ENCODE data around the gene GPC1. TPM values are rescaled to one million over a fixed set of nuclear protein-coding genes. Genes with fewer than 3 reads are reported as not detected.

The GPC1 gene
- total RNA-seq, 1 donor from 2014 or later = 123 TPM

DNA sequence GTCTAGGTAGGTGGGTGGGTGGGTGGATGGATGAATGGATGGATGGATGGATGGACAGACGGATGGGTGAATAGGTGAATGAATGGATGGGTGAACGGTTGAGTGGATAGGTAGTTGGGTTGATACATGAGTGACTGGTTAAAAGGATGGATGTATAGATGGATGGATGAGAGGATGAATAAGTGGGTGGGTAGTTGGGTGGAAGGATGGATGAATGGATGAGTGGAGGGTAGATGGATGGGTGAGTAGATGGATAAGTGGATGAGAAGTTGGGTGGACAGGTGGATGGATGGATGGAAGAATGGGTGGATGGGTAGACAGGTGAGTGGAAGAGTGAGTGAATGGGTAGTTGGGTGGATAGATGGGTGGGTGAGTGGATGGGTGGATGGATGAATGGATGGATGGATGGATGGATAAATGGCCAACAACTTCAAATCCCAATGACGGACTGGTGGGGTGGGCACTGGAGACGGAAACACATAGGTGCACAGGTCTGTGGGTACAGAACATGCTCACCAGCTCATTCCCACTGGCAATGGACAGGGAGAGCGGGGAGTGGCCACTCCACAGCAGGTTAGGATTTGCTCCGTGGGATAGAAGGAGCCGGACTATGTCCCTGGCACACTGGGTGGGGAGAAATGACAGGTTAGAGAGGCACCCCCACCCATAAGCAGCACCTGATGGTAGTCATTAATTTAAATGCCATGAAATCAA is 73.5 kb downstream of the GPC1 start:
- Histone ChIP-seq H3K4me3 (no peak overlapping the region), H3K36me3 (peaks cover 0 to 28% of the 10 kb centered on the region in 2 donors), H3K27me3 (no peaks in the 10 kb centered on the region), H3K9me3 (no peaks in the 10 kb centered on the region), H3K27ac (no peak overlapping the region), H3K4me1 (no peaks in the 10 kb centered on the region)
- TF ChIP-seq, protein P1, sequence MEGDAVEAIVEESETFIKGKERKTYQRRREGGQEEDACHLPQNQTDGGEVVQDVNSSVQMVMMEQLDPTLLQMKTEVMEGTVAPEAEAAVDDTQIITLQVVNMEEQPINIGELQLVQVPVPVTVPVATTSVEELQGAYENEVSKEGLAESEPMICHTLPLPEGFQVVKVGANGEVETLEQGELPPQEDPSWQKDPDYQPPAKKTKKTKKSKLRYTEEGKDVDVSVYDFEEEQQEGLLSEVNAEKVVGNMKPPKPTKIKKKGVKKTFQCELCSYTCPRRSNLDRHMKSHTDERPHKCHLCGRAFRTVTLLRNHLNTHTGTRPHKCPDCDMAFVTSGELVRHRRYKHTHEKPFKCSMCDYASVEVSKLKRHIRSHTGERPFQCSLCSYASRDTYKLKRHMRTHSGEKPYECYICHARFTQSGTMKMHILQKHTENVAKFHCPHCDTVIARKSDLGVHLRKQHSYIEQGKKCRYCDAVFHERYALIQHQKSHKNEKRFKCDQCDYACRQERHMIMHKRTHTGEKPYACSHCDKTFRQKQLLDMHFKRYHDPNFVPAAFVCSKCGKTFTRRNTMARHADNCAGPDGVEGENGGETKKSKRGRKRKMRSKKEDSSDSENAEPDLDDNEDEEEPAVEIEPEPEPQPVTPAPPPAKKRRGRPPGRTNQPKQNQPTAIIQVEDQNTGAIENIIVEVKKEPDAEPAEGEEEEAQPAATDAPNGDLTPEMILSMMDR (IDR thresholded peaks at IDR 0.05) = no peak
- no peak for DNase-seq (ENCODE audit: low spot score in 2 of 2)
- intact Hi-C loops (cut with DNase I) = no loop called here

DNA sequence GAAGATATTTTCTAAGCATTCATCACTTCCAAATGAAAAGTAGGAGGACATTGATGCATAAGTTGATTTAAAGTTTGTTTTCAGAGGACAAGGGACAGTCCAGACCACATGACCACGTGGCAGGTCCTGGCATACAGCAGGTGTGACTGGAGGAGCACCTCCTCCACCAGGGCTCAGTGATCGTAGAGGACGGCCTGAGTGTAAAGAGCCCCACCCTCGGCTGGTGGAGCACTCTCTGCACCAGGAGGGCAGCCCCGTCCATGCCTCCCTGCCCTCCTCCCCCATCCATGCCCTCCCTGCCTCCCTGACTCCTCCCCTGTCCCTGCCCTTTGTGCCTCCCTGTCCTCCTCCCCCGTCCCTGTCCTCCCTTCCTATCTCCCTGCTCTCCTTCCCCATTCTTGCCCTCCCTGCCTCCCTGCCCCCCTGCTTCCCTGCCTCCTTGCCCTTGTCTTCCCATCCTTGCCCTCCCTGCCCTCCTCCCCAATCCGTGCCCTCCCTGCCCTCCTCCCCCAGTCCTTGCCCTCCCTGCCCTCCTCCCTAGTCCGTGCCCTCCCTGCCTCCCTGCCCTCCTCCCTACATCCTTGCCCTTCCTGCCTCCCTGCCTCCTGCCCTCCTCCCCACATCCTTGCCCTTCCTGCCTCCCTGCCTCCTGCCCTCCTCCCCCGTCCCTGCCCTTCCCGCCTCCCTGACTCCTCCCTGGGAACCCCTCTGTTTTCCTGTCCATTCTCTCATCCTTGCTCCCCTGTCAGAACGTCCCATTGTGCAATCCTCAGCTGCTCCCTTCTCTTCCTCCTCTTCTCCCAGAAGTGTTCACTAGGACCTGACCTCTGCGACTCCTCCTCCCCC is 74.4 kb downstream of the GPC1 start:
- no peaks in the 10 kb centered on the region for H3K9me3 ChIP-seq
- peaks cover 0 to 28% of the 10 kb centered on the region in 2 donors for H3K36me3 ChIP-seq
- no peak overlapping the region for H3K4me3 ChIP-seq
- H3K27ac ChIP-seq = no peak overlapping the region
- DNase-seq (ENCODE audit: low spot score in 2 of 2) = peak in 1 of 2 donors; percentile 12
- TF ChIP-seq, protein P1 (IDR thresholded peaks at IDR 0.05) = no peak
- H3K4me1 ChIP-seq = no peaks in the 10 kb centered on the region
- no peaks in the 10 kb centered on the region for H3K27me3 ChIP-seq
- intact Hi-C loops (cut with DNase I) = no loop called here

DNA sequence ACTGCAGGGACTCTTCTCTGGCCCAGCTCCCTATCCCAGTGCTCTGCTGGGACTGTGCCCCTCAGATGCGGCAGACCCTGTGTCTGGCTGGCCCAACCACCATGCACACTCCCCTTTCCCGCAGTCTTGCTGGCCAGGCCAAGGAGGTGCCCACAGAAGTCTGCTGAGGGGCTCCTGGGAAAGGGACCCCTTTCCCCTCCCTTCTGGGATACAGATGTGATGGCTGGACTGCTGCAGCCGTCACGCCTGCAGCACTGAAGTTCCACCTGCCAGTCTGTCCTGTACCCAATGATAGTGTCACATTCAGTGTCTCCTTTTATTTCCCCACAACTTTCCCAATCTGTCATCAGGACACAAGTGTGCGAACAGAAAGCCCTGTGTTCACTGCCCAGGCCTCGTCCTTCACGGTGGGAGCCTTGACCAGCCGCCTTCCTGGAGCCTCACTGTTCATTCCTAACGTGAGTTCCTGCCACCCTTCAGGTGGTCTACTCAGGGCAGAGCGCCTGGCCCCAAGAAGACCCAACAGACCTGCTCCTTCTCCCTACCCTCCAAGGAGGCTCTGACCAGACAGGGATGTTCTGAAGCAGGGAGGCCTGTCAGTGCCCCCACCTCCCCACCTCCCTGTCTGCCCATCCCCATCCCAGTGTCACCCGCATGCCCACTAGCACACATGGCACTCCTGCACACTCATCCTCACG is 75.2 kb downstream of the GPC1 start:
- H3K9me3 ChIP-seq = no peaks in the 10 kb centered on the region
- H3K27me3 ChIP-seq = no peaks in the 10 kb centered on the region
- no peak overlapping the region for H3K27ac ChIP-seq
- H3K36me3 ChIP-seq = peaks cover 0 to 28% of the 10 kb centered on the region in 2 donors
- H3K4me1 ChIP-seq = no peaks in the 10 kb centered on the region
- H3K4me3 ChIP-seq = no peak overlapping the region
- TF ChIP-seq, protein P1 (IDR thresholded peaks at IDR 0.05) = no peak
- peak in 1 of 2 donors; percentile 30 for DNase-seq (ENCODE audit: low spot score in 2 of 2)
- intact Hi-C loops (cut with DNase I) = no loop called here

DNA sequence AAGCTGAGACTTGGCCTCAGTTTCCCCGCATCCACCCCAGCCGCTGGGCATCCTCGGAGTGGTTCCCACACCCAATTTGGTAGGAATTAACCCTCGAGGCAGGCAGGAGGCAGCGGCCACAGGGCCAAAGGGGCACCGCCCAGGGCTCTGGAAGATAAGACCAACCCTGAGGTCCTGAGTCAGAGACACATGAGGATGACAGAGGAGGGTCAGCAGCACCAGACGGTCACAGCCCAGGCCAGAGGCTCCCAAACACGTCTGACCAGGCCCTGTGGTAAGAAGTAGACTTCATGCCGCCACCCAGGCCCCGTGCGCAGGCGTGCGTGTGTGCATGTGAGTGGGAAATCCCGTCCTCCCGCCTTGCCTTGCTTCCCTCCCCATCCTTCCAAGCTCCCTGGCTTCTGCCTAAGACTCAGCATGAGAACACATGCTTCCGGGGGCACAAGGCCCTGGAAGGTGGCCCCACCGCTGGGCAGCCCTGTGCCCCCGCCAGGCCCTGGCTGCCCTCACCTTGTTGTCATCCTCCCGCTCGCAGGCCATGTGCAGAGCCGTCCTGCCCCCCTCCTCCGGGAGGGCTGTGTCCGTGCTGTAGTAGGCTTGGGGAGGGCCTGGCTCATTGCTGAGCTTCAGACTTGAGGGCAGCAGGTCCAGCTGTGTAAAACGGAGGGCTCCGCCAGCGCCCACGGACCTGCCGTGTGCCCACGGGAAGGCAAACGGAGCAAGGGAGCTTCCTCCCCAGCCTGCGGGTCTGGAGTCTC is 76.1 kb downstream of the GPC1 start:
- peak in 1 of 2 donors; percentile 52 for DNase-seq (ENCODE audit: low spot score in 2 of 2)
- intact Hi-C loops (cut with DNase I) = no loop called here
- TF ChIP-seq, protein P1 (IDR thresholded peaks at IDR 0.05) = no peak

DNA sequence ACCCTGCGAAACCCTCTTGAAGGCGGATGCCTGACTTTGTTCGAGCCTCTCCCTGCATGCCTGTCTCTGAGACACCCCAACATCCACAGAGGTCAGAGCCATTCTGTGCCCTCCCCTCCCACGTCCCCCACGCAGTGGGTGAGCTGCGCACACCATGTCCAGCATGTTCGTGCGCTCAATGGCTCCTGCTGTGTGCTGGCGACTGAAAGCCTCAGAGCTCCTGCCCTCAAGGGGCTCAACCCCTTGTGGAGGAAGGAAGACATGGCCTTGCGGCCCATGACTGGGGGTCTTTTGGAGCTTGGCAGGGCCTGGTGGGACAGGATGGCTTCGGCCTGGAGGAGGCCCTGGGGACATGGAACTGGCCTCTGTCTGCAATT is 76.6 kb downstream of the GPC1 start:
- Histone ChIP-seq H3K27me3 (no peaks in the 10 kb centered on the region), H3K9me3 (no peaks in the 10 kb centered on the region), H3K4me1 (no peaks in the 10 kb centered on the region), H3K4me3 (no peak overlapping the region), H3K27ac (no peak overlapping the region), H3K36me3 (peaks cover 0 to 28% of the 10 kb centered on the region in 2 donors)
- intact Hi-C loops (cut with DNase I) = no loop called here
- TF ChIP-seq, protein P1 (IDR thresholded peaks at IDR 0.05) = no peak
- peak in 1 of 2 donors; percentile 46 for DNase-seq (ENCODE audit: low spot score in 2 of 2)

More for the DNA sequence above, 76.1 kb downstream of the GPC1 start:
- Histone ChIP-seq H3K36me3 (peaks cover 0 to 28% of the 10 kb centered on the region in 2 donors), H3K27ac (no peak overlapping the region), H3K9me3 (no peaks in the 10 kb centered on the region), H3K27me3 (no peaks in the 10 kb centered on the region), H3K4me3 (no peak overlapping the region), H3K4me1 (no peaks in the 10 kb centered on the region)
